Sigmoid colon (tissue), 4 donors: ENCODE results near the gene PCSK5.

Experiments used
- CTCF ChIP-seq, 4 experiments: fragments of 450-650 bp in 3 of 4; fragments of 200-600 bp in 1 of 4; IDR thresholded peaks; one replicate each; pipeline ENCODE4 v1.5.1; 2016 to 2019; ENCODE audit warnings: antibody characterized with exemption in 4 of 4, mild to moderate bottlenecking in 3 of 4, moderate library complexity in 2 of 4
- POLR2A ChIP-seq, 2 donors: fragments of 450-650 bp; IDR thresholded peaks; one replicate each; pipeline ENCODE4 v1.6.1; 2016; ENCODE audit warnings: antibody characterized with exemption in 2 of 2, mild to moderate bottlenecking in 2 of 2, moderate library complexity in 2 of 2
- POLR2AphosphoS5 ChIP-seq, 4 donors: sonication (generic); formaldehyde crosslinking; IDR thresholded peaks; one replicate each; pipeline ENCODE4 v1.6.1; 2017; ENCODE audit warnings: antibody characterized with exemption in 4 of 4

DNA sequence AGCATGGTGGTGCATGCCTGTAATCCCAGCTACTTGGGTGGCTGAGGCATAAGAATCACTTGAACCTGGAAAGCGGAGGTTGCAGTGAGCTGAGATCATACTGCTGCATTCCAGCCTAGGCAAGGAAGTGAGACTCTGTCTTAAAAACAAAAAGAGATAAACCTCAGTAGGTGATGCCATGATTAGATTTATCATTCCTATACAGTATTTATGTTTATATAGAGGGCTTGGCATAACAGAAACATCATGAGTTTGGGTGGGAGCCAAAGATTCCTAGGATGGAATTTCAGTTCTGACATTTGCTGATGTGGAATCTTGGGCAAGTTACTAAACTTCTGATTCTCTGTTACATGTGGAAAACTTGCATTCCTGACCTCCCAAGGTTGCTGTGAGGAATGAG, 481.4 kb downstream of the PCSK5 start:
- TF ChIP-seq CTCF (IDR thresholded peaks at IDR 0.05) (no peak), POLR2A (IDR thresholded peaks at IDR 0.05) (no peak), POLR2AphosphoS5 (IDR thresholded peaks at IDR 0.05) (no peak)
